HG03521 (cell line): Measurements from ENCODE around the gene PHACTR3.

ENCODE experiments used
- ATAC-seq: cut with Tn5 transposase; IDR thresholded peaks from one replicate; pipeline ENCODE4 v1.9.1; 2021; ENCODE audit warnings: mild to moderate bottlenecking, moderate library complexity; ENCODE audit not compliant: unreplicated experiment

Gene PHACTR3

GRCh38 chr20:59895908-59896307 lies 291.6 kb downstream of the PHACTR3 start:
- no peak for ATAC-seq
